HepG2 (cell line): ENCODE results near the gene ZG16. TPM values are rescaled to one million over a fixed set of nuclear protein-coding genes. Genes with fewer than 3 reads are reported as not detected.

Experiments used
- ARHGAP35 ChIP-seq: sonication (generic); formaldehyde crosslinking; IDR thresholded peaks from 2 replicates; pipeline ENCODE4 v1.9.0; 2022; ENCODE audit warnings: mild to moderate bottlenecking, inconsistent platforms, moderate library complexity, missing genetic modification reagents, borderline replicate concordance
- ATF5 ChIP-seq: sonication (generic); formaldehyde crosslinking; IDR thresholded peaks from 2 replicates; pipeline ENCODE4 v1.4.0; 2020; ENCODE audit warnings: mild to moderate bottlenecking, low read depth, missing genetic modification reagents
- CTCF ChIP-seq: sonication (generic); formaldehyde crosslinking; IDR thresholded peaks from 2 replicates; pipeline ENCODE4 v1.5.0; 2020; ENCODE audit warnings: mild to moderate bottlenecking, missing genetic modification reagents, moderate library complexity
- HDAC6 ChIP-seq: fragments of 200-600 bp; sonication (generic); IDR thresholded peaks from 2 replicates; pipeline ENCODE4 v1.7.0; 2017; ENCODE audit warnings: mild to moderate bottlenecking, antibody characterized with exemption, low read length, low read depth
- KMT2A ChIP-seq: sonication (generic); formaldehyde crosslinking; IDR thresholded peaks from 2 replicates; pipeline ENCODE4 v1.4.0; 2020; ENCODE audit warnings: missing genetic modification reagents
- PHF5A ChIP-seq: IDR thresholded peaks from one replicate; pipeline ENCODE4 v1.6.1; 2018; ENCODE audit warnings: low read depth, missing genetic modification reagents; ENCODE audit not compliant: unreplicated experiment
- POLR2A ChIP-seq, 2 experiments: IDR thresholded peaks; 2 replicates each; pipeline ENCODE4 v1.6.1; 2011; ENCODE audit warnings: low read depth in 2 of 2, low read length in 2 of 2, mild to moderate bottlenecking in 1 of 2, moderate library complexity in 1 of 2; ENCODE audit not compliant: insufficient read depth in 1 of 2
- SP5 ChIP-seq: IDR thresholded peaks from 2 replicates; pipeline ENCODE4 v1.6.1; 2016; ENCODE audit warnings: low read depth, borderline replicate concordance
- STAT6 ChIP-seq: sonication (generic); formaldehyde crosslinking; IDR thresholded peaks from 2 replicates; pipeline ENCODE4 v1.4.0; 2020; ENCODE audit warnings: missing genetic modification reagents, mild to moderate bottlenecking, borderline replicate concordance
- ZNF318 ChIP-seq: sonication (generic); formaldehyde crosslinking; IDR thresholded peaks from 2 replicates; pipeline ENCODE4 v1.4.0; 2020; ENCODE audit warnings: mild to moderate bottlenecking, missing genetic modification reagents
- ZNF639 ChIP-seq: conservative IDR thresholded peaks from 2 replicates; pipeline ENCODE4 v1.6.1; 2018; ENCODE audit warnings: missing genetic modification reagents
- ZNF678 ChIP-seq: sonication (generic); formaldehyde crosslinking; IDR thresholded peaks from 2 replicates; pipeline ENCODE4 v1.4.0; 2020; ENCODE audit warnings: mild to moderate bottlenecking, missing genetic modification reagents
- polyA plus RNA-seq, 8 experiments: library from polyadenylated mRNA; depleted of rRNA in 3 of 8; stranded (reverse) in 7 of 8; unstranded in 1 of 8; fragments of >200 nt; fragmentation: Illumina TruSeq in 4 of 8; extraction: Trizol in 4 of 8; gene quantifications; 2 replicates each; pipeline versions ENCODE4 v1.2.1 to v1.2.3, GENCODE V29; 2011 to 2016; ENCODE audit warnings: low read depth in 4 of 8, missing spikeins in 1 of 8, mixed read lengths in 1 of 8; ENCODE audit not compliant: insufficient read depth in 1 of 8
- total RNA-seq, 5 experiments: library from RNA; depleted of rRNA; stranded (reverse); fragments of >200 nt; fragmentation: Illumina TruSeq; extraction: Trizol; gene quantifications; 2 replicates each; pipeline ENCODE4 v1.2.3, GENCODE V29; 2016; ENCODE audit warnings: low read depth in 1 of 5

The ZG16 gene
- total and polyA plus RNA-seq, 2 of the 13 experiments (the other 11 are each of a cell fraction or from before 2014, with no cell fraction given): 0.04 to 0.07 TPM

GRCh38 chr16:29805232-29806098 lies 27.4 kb downstream of the ZG16 start (continued):
- TF ChIP-seq ZNF318 (CRISPR knock-in tag) (peak; percentile 72; the same call in 1 of the 2 replicates), PHF5A (CRISPR knock-in tag) (peak; percentile 99), STAT6 (peak; percentile 84; the same call in 1 of the 2 replicates), CTCF (peak; percentile 36), POLR2A (IDR thresholded peaks at IDR 0.05; ENCODE audit: insufficient read depth in 1 of 2, low read depth in 2 of 2, low read length in 2 of 2) (peak in 1 of 2 experiments; percentile 82; a peak in 2 of 4 replicates), ZNF639 (CRISPR knock-in tag) (peak; percentile 99), SP5 (CRISPR knock-in tag) (peak; percentile 91), ZNF678 (CRISPR knock-in tag) (0 out of 2 replicates have a peak, but pooled peaks have one; percentile 63), KMT2A (CRISPR knock-in tag) (peak; percentile 94), ARHGAP35 (CRISPR knock-in tag) (peak; percentile 93), HDAC6 (no peak), ATF5 (CRISPR knock-in tag) (no peak)
